IMR-90 (cell line): ENCODE results near the gene ATP5F1C.

Source experiments
- BHLHE40 ChIP-seq: fragments of 150-350 bp; IDR thresholded peaks from 2 replicates; pipeline ENCODE4 v1.6.1; 2016; ENCODE audit warnings: mild to moderate bottlenecking, low read depth, low read length
- CTCF ChIP-seq: conservative IDR thresholded peaks from 2 replicates; pipeline ENCODE4 v1.5.1; 2012; ENCODE audit warnings: mild to moderate bottlenecking, low read depth, low read length, improper control_type of control experiment
- POLR2A ChIP-seq: IDR thresholded peaks from 2 replicates; pipeline ENCODE4 v1.6.1; 2012; ENCODE audit warnings: mild to moderate bottlenecking, low read depth, low read length
- USF2 ChIP-seq: fragments of 150-350 bp; IDR thresholded peaks from 2 replicates; pipeline ENCODE4 v1.6.1; 2017; ENCODE audit warnings: mild to moderate bottlenecking, antibody characterized with exemption, low read length, low read depth

GRCh38 chr10:7824251-7824650, 36.3 kb downstream of the ATP5F1C start:
- TF ChIP-seq CTCF (no peak), POLR2A (no peak), USF2 (no peak), BHLHE40 (no peak)
